AG04450 (cell line): ENCODE results near the gene PAN3. TPM values are rescaled to one million over a fixed set of nuclear protein-coding genes. Genes with fewer than 3 reads are reported as not detected.

Source experiments
- CTCF ChIA-PET: fragments of 300-600, 350-600 bp; formaldehyde crosslinking; extraction: SDS; loops from one replicate; lab custom pipeline; 2022; ENCODE audit warnings: antibody characterized with exemption, inconsistent platforms; lab: Charles Lee
- POLR2A ChIA-PET: fragments of 350-600 bp; formaldehyde crosslinking; extraction: SDS; loops from one replicate; lab custom pipeline; 2021; ENCODE audit warnings: antibody characterized with exemption, inconsistent platforms; lab: Yijun Ruan, JAX
- DNase-seq: peaks from one replicate; pipeline ENCODE4 v3.0.0-alpha.2; 2011; ENCODE audit warnings: low read depth, low spot score
- H3K27ac ChIP-seq: one replicate; pipeline ENCODE4 v1.5.1; 2012; ENCODE audit warnings: low read depth, low read length, control low read depth
- H3K27me3 ChIP-seq: one replicate; pipeline ENCODE4 v1.6.0; 2012; ENCODE audit warnings: low read length; ENCODE audit not compliant: control insufficient read depth, insufficient read depth
- H3K4me3 ChIP-seq: 2 replicates; pipeline ENCODE4 v1.5.1; 2011; ENCODE audit warnings: mild to moderate bottlenecking, low read depth, low read length, control low read depth
- H3K9me3 ChIP-seq: 2 replicates; pipeline ENCODE4 v1.5.1; 2012; ENCODE audit warnings: low read length; ENCODE audit not compliant: control insufficient read depth, insufficient read depth
- polyA plus RNA-seq: library from polyadenylated mRNA; depleted of rRNA; stranded (reverse); fragments of >200 nt; gene quantifications from 2 replicates; pipeline ENCODE4 v1.2.3, GENCODE V29; 2011
- TF ChIP-seq, protein P1 (sequence below): IDR thresholded peaks from 2 replicates; pipeline ENCODE4 v1.5.1; 2011; ENCODE audit warnings: low read depth, low read length, control low read depth, inconsistent platforms

Gene PAN3
- polyA plus RNA-seq, 1 experiment = 17.8 TPM

DNA sequence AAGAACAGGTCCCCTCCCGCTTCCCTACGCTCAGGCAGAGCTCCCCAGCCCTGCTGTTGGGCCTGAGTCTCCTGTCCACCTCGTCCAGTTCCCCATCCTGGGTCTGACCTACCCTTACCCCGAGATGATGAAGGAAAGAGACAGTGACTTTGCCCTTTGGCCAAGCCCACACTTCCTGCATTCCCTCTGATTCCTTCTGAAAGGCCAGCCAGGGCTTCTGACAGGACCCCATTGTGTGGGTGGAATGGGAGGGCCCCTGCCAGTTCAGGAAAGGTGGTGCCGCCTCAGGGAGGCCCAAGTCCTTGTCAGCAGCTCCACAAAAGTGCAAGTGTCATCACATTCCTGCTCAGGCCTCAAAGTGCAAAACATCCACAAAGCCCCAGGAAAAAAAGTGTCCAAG, 177.8 kb downstream of the PAN3 start:
- CTCF ChIA-PET = interaction anchor here (2.4 kb wide), 1 partner anchor 8 kb away, joined by 14 read pairs; no protein-coding TSS in a partner anchor
- H3K27me3 ChIP-seq = peaks cover 2% of the 10 kb centered on the region

DNA sequence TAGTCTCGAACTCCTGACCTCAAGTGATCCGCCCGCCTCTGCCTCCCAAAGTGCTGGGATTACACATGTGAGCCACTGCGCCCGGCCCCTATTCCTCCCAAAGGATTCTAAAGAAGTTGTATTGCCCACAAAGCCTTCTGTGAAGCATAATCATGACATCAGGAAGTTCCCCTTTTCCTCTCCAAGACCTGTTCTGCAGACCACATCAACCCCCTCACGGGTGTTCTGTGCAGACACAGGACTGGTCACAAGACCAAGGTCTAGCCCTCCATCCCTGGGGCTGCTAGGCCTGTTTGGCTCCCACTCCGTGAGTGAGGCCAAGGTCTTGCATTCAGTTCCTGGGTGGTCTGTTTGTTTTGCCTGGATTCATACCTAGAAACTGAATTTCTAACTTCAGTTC, 178.5 kb downstream of the PAN3 start:
- POLR2A ChIA-PET = no interaction called here

More for the DNA sequence above, 177.8 kb downstream of the PAN3 start:
- Histone ChIP-seq H3K9me3 (no peaks in the 10 kb centered on the region), H3K27ac (no peak overlapping the region), H3K4me3 (no peak overlapping the region)
- TF ChIP-seq, protein P1, sequence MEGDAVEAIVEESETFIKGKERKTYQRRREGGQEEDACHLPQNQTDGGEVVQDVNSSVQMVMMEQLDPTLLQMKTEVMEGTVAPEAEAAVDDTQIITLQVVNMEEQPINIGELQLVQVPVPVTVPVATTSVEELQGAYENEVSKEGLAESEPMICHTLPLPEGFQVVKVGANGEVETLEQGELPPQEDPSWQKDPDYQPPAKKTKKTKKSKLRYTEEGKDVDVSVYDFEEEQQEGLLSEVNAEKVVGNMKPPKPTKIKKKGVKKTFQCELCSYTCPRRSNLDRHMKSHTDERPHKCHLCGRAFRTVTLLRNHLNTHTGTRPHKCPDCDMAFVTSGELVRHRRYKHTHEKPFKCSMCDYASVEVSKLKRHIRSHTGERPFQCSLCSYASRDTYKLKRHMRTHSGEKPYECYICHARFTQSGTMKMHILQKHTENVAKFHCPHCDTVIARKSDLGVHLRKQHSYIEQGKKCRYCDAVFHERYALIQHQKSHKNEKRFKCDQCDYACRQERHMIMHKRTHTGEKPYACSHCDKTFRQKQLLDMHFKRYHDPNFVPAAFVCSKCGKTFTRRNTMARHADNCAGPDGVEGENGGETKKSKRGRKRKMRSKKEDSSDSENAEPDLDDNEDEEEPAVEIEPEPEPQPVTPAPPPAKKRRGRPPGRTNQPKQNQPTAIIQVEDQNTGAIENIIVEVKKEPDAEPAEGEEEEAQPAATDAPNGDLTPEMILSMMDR = no peak
- DNase-seq = no peak
- POLR2A ChIA-PET = no interaction called here

DNA sequence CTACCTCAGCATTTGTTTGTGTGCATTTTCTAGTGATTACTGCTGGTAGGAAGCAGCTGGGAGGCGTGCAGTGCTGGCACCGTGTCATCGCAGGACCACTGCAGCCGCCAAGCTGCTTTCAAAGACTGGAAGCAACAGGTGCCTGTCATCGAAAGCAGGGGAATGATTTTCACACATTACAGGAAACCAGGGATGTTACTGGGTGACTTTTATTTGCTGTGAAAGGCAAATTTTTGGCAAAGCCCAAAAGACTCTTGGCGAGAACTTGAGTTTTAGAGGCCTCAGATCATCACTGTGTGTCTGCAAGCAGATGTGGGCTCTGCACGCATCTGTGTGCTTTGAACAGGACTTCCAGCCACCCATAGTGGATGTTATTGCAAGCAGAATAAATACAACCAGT, 180.2 kb downstream of the PAN3 start:
- no peak for DNase-seq
- CTCF ChIA-PET = no interaction called here

More for the DNA sequence above, 178.5 kb downstream of the PAN3 start:
- CTCF ChIA-PET = no interaction called here
- no peak for DNase-seq
- H3K9me3 ChIP-seq = no peaks in the 10 kb centered on the region
- TF ChIP-seq, protein P1 = no peak
- no peak overlapping the region for H3K27ac ChIP-seq
- peaks cover 2% of the 10 kb centered on the region for H3K27me3 ChIP-seq
- H3K4me3 ChIP-seq = no peak overlapping the region

DNA sequence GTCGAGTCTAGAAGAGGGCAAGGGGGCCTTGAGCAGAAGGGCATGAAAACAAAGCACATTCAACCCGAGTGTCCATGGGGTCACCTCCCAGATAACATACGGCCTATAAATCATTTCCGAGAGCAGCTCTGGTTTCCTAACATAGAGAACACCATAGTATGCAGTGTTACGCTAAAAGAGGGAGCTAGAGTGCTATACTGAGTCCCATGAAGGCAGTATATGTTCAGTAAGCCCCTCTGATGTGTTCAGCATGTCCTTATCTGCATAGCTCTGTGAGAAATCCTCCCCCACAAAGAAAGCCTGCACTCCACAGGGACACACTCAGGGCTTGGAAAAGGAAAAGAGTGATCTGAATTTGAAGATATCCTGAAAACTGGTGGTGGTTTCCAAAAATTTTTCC, 181.2 kb downstream of the PAN3 start:
- no peaks in the 10 kb centered on the region for H3K9me3 ChIP-seq
- CTCF ChIA-PET = interaction anchor here (0.5 kb wide), 1 partner anchor 477 kb away, joined by 4 read pairs; no protein-coding TSS in a partner anchor
- POLR2A ChIA-PET = no interaction called here
- TF ChIP-seq, protein P1 = no peak
- no peak overlapping the region for H3K4me3 ChIP-seq
- H3K27me3 ChIP-seq = no peaks in the 10 kb centered on the region
- no peak overlapping the region for H3K27ac ChIP-seq
- DNase-seq = no peak

More for the DNA sequence above, 180.2 kb downstream of the PAN3 start:
- no peak overlapping the region for H3K27ac ChIP-seq
- H3K4me3 ChIP-seq = no peak overlapping the region
- TF ChIP-seq, protein P1 = no peak
- no peaks in the 10 kb centered on the region for H3K27me3 ChIP-seq
- POLR2A ChIA-PET = no interaction called here
- no peaks in the 10 kb centered on the region for H3K9me3 ChIP-seq

DNA sequence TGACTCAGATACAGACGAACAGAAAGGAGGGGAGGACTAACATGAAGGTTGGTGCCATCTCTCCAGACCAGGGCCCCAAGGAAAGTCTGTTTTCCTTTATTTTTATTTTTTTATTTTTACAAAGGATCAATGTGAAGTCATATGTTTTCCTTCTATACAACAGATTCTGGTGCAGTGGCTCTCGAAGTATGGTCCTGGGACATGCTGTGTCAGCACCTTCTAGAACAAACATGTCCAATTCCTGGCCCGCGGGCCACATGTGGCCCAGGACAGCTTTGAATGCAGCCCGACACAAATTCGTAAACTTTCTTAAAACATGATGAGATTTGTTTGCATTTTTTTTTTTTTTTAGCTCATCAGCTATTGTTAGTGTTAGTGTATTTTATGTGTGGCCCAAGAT, 181.9 kb downstream of the PAN3 start:
- POLR2A ChIA-PET = no interaction called here
- TF ChIP-seq, protein P1 = no peak
- H3K27ac ChIP-seq = no peak overlapping the region
- no peaks in the 10 kb centered on the region for H3K27me3 ChIP-seq
- no peaks in the 10 kb centered on the region for H3K9me3 ChIP-seq
- CTCF ChIA-PET = interaction anchor here (0.5 to 0.9 kb wide), 3 partner anchors 265 to 477 kb away, joined by 3 to 4 read pairs (median 3); no protein-coding TSS in a partner anchor
- DNase-seq = no peak
- no peak overlapping the region for H3K4me3 ChIP-seq
